ENCODE measurements around the gene CHRNA4. TPM values are rescaled to one million over a fixed set of nuclear protein-coding genes. Genes with fewer than 3 reads are reported as not detected.

CHRNA4 gene
- total RNA-seq, 1 donor from 2014 or later = 1.8 TPM

DNA sequence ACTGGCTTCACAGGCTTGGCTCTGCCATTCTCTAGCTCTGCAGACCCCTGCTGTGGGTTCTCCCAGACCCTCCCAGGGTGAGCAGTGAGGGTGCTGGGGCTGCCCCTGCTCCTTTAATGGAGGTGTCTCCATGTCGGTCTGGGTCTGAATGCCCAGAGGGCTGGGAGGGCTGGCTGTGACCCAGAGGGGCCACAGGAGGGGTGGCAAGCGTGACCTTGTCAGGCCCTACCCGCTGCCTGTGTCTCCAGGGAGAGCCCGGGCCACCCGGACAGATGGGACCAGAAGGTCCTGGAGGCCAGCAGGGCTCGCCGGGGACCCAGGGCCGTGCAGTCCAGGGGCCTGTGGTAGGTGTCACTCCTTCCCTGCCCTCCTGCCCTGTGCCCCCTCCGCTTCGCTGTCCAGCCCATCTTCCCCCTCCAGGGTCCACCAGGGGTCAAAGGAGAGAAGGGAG lies 36.1 kb downstream of the CHRNA4 start:
- Mint-ChIP-seq H3K36me3 (no peaks in the 10 kb centered on the region), H3K27me3 (peaks cover 7% of the 10 kb centered on the region), H3K4me3 (no peak overlapping the region), H3K27ac (no peak overlapping the region), H3K4me1 (ENCODE audit: unreplicated experiment) (peaks cover 9% of the 10 kb centered on the region), H3K9me3 (no peaks in the 10 kb centered on the region)
- TF ChIP-seq CTCF (conservative IDR thresholded peaks at IDR 0.05) = no peak
- DNase-seq (ENCODE audit: extremely low spot score, unreplicated experiment) = no peak

DNA sequence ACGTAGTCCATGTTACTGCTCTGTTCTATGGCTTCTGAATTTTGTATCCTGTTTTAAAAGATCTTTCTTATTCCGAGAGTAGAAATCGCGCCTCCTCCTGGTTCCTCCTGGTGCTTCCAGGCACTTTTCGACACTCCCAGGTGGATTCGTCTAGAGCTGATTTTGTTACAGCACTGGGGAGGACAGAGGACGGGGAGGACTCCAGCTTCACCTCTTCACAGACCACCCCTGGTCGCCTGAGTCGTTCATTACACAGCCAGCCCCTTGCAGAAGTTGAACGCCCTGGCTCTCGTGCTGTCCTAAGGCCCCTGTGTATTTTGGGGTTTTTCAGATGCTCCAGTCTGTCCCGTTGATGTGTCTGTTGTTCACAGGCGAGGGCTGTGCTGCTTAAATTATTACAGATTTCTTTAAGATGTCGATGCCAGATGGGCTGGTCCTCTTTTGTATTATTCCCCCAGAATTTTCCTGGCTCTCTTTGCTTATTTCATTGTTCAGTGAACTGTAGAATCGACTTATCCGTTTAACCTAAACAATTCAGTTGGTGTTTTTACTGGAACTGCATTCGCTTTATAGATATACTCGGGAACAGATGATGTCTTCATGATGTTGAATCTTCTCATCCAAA lies 37.7 kb downstream of the CHRNA4 start:
- TF ChIP-seq CTCF (conservative IDR thresholded peaks at IDR 0.05) = no peak
- Mint-ChIP-seq H3K4me1 (ENCODE audit: unreplicated experiment) (peaks cover 9% of the 10 kb centered on the region), H3K27me3 (peaks cover 7% of the 10 kb centered on the region), H3K4me3 (no peak overlapping the region), H3K36me3 (no peaks in the 10 kb centered on the region), H3K27ac (no peak overlapping the region), H3K9me3 (no peaks in the 10 kb centered on the region)
- no peak for DNase-seq (ENCODE audit: extremely low spot score, unreplicated experiment)

DNA sequence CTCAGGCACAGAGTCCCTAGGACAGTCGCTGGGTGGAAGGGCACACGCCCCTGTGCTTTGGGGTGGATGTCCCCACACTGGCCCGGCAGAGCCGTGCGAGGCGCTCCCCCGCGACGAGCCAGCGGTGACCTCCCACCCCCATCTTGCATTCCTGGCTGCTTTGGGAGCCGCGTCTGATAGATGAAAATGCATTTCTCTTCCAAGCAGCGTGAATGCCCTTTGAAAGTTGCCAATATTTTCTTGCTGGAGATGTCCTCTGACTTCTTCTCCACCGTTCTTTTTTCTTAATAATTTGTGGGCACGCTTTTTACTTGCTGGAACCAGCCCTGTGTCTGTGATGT lies 38.2 kb downstream of the CHRNA4 start:
- Mint-ChIP-seq H3K4me3 (no peak overlapping the region), H3K9me3 (no peaks in the 10 kb centered on the region), H3K4me1 (ENCODE audit: unreplicated experiment) (peaks cover 9% of the 10 kb centered on the region), H3K27ac (no peak overlapping the region), H3K27me3 (peaks cover 7% of the 10 kb centered on the region), H3K36me3 (no peaks in the 10 kb centered on the region)
- no peak for TF ChIP-seq CTCF (conservative IDR thresholded peaks at IDR 0.05)
- no peak for DNase-seq (ENCODE audit: extremely low spot score, unreplicated experiment)

- Mint-ChIP-seq H3K9me3 (no peaks in the 10 kb centered on the region), H3K27ac (no peak overlapping the region), H3K36me3 (no peaks in the 10 kb centered on the region), H3K27me3 (peaks cover 7% of the 10 kb centered on the region), H3K4me3 (no peak overlapping the region), H3K4me1 (ENCODE audit: unreplicated experiment) (peaks cover 9% of the 10 kb centered on the region)
- no peak for TF ChIP-seq CTCF (conservative IDR thresholded peaks at IDR 0.05)
- DNase-seq (ENCODE audit: extremely low spot score, unreplicated experiment) = no peak
Measured at GRCh38 chr20:63322146-63322932, 38.8 kb downstream of the CHRNA4 start.

- DNase-seq (ENCODE audit: extremely low spot score, unreplicated experiment) = no peak
- Mint-ChIP-seq H3K4me1 (ENCODE audit: unreplicated experiment) (peaks cover 9% of the 10 kb centered on the region), H3K27ac (no peak overlapping the region), H3K9me3 (no peaks in the 10 kb centered on the region), H3K27me3 (peaks cover 7% of the 10 kb centered on the region), H3K4me3 (no peak overlapping the region), H3K36me3 (no peaks in the 10 kb centered on the region)
- no peak for TF ChIP-seq CTCF (conservative IDR thresholded peaks at IDR 0.05)
Measured at GRCh38 chr20:63321148-63321831, 39.9 kb downstream of the CHRNA4 start.

Measured in type B pancreatic cell (in vitro differentiated cells).